ENCODE measurements around the gene BAHCC1.

The BAHCC1 gene

GRCh38 chr17:81500047-81500446, 104.8 kb downstream of the BAHCC1 start:
- DNase-seq: no peak

- no peak for DNase-seq
Observed at GRCh38 chr17:81502471-81503017, 107.3 kb downstream of the BAHCC1 start.

GRCh38 chr17:81503619-81504018, 108.4 kb downstream of the BAHCC1 start:
- no peak for DNase-seq

GRCh38 chr17:81508639-81509206, 113.5 kb downstream of the BAHCC1 start:
- DNase-seq: peak; percentile 74

GRCh38 chr17:81509207-81509971, 114.1 kb downstream of the BAHCC1 start:
- DNase-seq: peak; percentile 74

GRCh38 chr17:81509972-81510784, 114.9 kb downstream of the BAHCC1 start:
- no peak for DNase-seq

GRCh38 chr17:81510785-81511553, 115.7 kb downstream of the BAHCC1 start:
- DNase-seq: no peak

- no peak for DNase-seq
Observed at GRCh38 chr17:81511554-81511803, 116.2 kb downstream of the BAHCC1 start.

GRCh38 chr17:81511804-81512561, 116.7 kb downstream of the BAHCC1 start:
- no peak for DNase-seq

- DNase-seq: peak; percentile 95
Observed at GRCh38 chr17:81512562-81513371, 117.5 kb downstream of the BAHCC1 start, which contains the start of gene ACTG1. Gene ACTG1, minus strand, starts transcription at chr17:81512799. Its CDS starts 445 bp downstream, at chr17:81512354.

- DNase-seq: peak; percentile 75
Observed at GRCh38 chr17:81513372-81513752, 118.1 kb downstream of the BAHCC1 start.

GRCh38 chr17:81513753-81514488, 118.7 kb downstream of the BAHCC1 start:
- peak; percentile 78 for DNase-seq

GRCh38 chr17:81514489-81514738, 119.2 kb downstream of the BAHCC1 start:
- DNase-seq: no peak

GRCh38 chr17:81514739-81515529, 119.7 kb downstream of the BAHCC1 start:
- DNase-seq: peak; percentile 79

GRCh38 chr17:81515530-81516041, 120.3 kb downstream of the BAHCC1 start:
- DNase-seq: no peak
